Adrenal gland (tissue), 5 donors: Measurements from ENCODE around the gene IL5RA.

ENCODE experiments used
- POLR2A ChIP-seq, 2 donors: fragments of 450-650 bp; IDR thresholded peaks; one replicate each; pipeline ENCODE4 v1.6.1; 2017; ENCODE audit warnings: antibody characterized with exemption in 2 of 2, mild to moderate bottlenecking in 2 of 2, moderate library complexity in 1 of 2
- TF ChIP-seq, protein P1 (sequence below), 6 experiments: fragments of 450-650 bp in 4 of 6; fragments of 200-600 bp in 2 of 6; sonication (generic) in 1 of 6; IDR thresholded peaks; 1 replicate in 5 of 6; 2 replicates in 1 of 6; pipeline versions ENCODE4 v1.5.1 to v1.8.0; 2016 to 2021; ENCODE audit warnings: antibody characterized with exemption in 6 of 6, mild to moderate bottlenecking in 2 of 6, moderate library complexity in 1 of 6
- donor health status: DM: no; HTN: no; CAD: no.

DNA sequence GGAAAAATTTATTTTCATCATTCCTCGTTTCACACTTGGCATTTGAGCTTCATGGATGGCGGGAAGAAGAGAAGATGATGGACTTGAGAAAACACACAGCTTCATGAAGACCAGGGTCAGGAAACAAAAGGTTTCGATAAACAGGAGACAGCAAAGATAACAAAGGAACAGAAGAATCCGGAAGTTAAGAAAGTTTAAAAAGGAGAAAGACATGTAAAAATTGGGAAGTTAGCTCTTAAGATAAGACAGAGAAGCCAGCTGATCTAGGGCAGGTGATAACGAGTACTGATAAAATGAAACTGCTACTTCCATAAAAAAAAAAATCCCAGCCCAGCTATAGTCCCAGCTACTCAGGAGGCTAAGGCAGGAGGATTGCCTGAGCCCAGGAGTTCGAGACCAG, 23.9 kb downstream of the IL5RA start:
- no peak for TF ChIP-seq POLR2A (IDR thresholded peaks at IDR 0.05)
- TF ChIP-seq, protein P1, sequence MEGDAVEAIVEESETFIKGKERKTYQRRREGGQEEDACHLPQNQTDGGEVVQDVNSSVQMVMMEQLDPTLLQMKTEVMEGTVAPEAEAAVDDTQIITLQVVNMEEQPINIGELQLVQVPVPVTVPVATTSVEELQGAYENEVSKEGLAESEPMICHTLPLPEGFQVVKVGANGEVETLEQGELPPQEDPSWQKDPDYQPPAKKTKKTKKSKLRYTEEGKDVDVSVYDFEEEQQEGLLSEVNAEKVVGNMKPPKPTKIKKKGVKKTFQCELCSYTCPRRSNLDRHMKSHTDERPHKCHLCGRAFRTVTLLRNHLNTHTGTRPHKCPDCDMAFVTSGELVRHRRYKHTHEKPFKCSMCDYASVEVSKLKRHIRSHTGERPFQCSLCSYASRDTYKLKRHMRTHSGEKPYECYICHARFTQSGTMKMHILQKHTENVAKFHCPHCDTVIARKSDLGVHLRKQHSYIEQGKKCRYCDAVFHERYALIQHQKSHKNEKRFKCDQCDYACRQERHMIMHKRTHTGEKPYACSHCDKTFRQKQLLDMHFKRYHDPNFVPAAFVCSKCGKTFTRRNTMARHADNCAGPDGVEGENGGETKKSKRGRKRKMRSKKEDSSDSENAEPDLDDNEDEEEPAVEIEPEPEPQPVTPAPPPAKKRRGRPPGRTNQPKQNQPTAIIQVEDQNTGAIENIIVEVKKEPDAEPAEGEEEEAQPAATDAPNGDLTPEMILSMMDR (IDR thresholded peaks at IDR 0.05), result no peak
